Measurements from ENCODE around the gene RSU1. TPM values are rescaled to one million over a fixed set of nuclear protein-coding genes. Genes with fewer than 3 reads are reported as not detected.

Gene RSU1
- total RNA-seq, 4 donors from 2014 or later, result 28.7 to 50.9 (median 43.0) TPM

GRCh38 chr10:16847644-16848043 is 30.4 kb upstream of the RSU1 start:
- DNase-seq (ENCODE audit: low spot score in 2 of 2), result no peak
- TF ChIP-seq CTCF (IDR thresholded peaks at IDR 0.05), result no peak
- no peak overlapping the region for H3K4me3 ChIP-seq (ENCODE audit: low read depth, poor library complexity, severe bottlenecking)
- 37 to 42% methylated on average over 6 of the region's 6 CpGs for WGBS, 2 donors
- intact Hi-C loops (cut with DNase I; ENCODE audit: low total_unique reads), result no loop called here

- no peak overlapping the region for H3K4me3 ChIP-seq (ENCODE audit: low read depth, poor library complexity, severe bottlenecking)
- TF ChIP-seq POLR2A (IDR thresholded peaks at IDR 0.05) (no peak), CTCF (IDR thresholded peaks at IDR 0.05) (no peak)
- DNase-seq (ENCODE audit: low spot score in 2 of 2), result no peak
- intact Hi-C loops (cut with DNase I; ENCODE audit: low total_unique reads), result no loop called here
These were observed 28.0 kb upstream of the RSU1 start for GRCh38 chr10:16845248-16845647.

GRCh38 chr10:16843252-16843870 is 26.1 kb upstream of the RSU1 start:
- DNase-seq (ENCODE audit: low spot score in 2 of 2), result no peak
- no peak for TF ChIP-seq POLR2A (IDR thresholded peaks at IDR 0.05)
- TF ChIP-seq CTCF (IDR thresholded peaks at IDR 0.05), result no peak
- WGBS, 2 donors, result 0% methylated on average over 1 of the region's 1 CpG
- no peak overlapping the region for H3K4me3 ChIP-seq (ENCODE audit: low read depth, poor library complexity, severe bottlenecking)
- intact Hi-C loops (cut with DNase I; ENCODE audit: low total_unique reads), result loop anchor here (5.0 kb wide), 1 partner anchor 404 kb away; no protein-coding TSS in a partner anchor

GRCh38 chr10:16835228-16835627 is 18.0 kb upstream of the RSU1 start:
- 71 to 79% methylated on average over 8 of the region's 8 CpGs for WGBS, 2 donors

GRCh38 chr10:16832351-16833080 is 15.3 kb upstream of the RSU1 start:
- no peak for DNase-seq (ENCODE audit: low spot score in 2 of 2)
- 22 to 37% methylated on average over 11 of the region's 11 CpGs for WGBS, 2 donors

More at GRCh38 chr10:16835228-16835627, 18.0 kb upstream of the RSU1 start:
- intact Hi-C loops (cut with DNase I; ENCODE audit: low total_unique reads), result no loop called here
- no peak for DNase-seq (ENCODE audit: low spot score in 2 of 2)
- no peak overlapping the region for H3K4me3 ChIP-seq (ENCODE audit: low read depth, poor library complexity, severe bottlenecking)
- TF ChIP-seq CTCF (IDR thresholded peaks at IDR 0.05), result no peak
- TF ChIP-seq POLR2A (IDR thresholded peaks at IDR 0.05), result no peak

More at GRCh38 chr10:16832351-16833080, 15.3 kb upstream of the RSU1 start:
- intact Hi-C loops (cut with DNase I; ENCODE audit: low total_unique reads), result loop anchor here (5.0 kb wide), 2 partner anchors 430 to 600 kb away; no protein-coding TSS in a partner anchor
- TF ChIP-seq CTCF (IDR thresholded peaks at IDR 0.05) (no peak), POLR2A (IDR thresholded peaks at IDR 0.05) (no peak)
- no peak overlapping the region for H3K4me3 ChIP-seq (ENCODE audit: low read depth, poor library complexity, severe bottlenecking)
